Endothelial cell of umbilical vein (primary cell): ENCODE data around the gene HENMT1.

Experiments used
- TF ChIP-seq, protein P1 (sequence below), 2 donors: IDR thresholded peaks; 1 replicate in 1 of 2; 2 replicates in 1 of 2; pipeline ENCODE4 v1.5.1; 2011; ENCODE audit warnings: low read length in 2 of 2, mild to moderate bottlenecking in 2 of 2, moderate library complexity in 2 of 2, control low read depth in 1 of 2, inconsistent platforms in 1 of 2, low read depth in 1 of 2; ENCODE audit not compliant: insufficient read depth in 1 of 2; ENCODE audit errors: extremely low read depth in 1 of 2
- TF ChIP-seq, protein P2 (sequence below): IDR thresholded peaks from 2 replicates; pipeline ENCODE4 v1.6.1; 2011; ENCODE audit not compliant: insufficient read depth, insufficient read length

DNA sequence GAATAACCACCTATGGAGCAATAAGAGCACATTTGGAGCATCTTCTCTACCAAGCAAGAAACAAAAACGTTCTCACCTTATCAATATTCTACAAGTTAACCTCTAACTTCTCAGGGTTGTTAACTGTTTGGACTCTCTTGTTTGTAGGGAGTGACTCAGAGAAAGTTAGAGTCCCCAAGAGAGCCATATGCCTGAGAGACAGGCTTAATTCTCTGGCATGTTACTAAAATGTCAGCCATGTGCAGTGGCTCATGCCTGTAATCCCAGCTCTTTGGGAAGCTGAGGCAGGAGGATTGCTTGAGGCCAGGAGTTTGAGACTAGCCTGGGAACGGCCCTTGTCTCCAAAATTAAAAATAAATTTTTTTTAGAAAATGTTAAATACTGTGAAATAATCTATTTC lies 4.2 kb upstream of the HENMT1 start:
- TF ChIP-seq, protein P1, sequence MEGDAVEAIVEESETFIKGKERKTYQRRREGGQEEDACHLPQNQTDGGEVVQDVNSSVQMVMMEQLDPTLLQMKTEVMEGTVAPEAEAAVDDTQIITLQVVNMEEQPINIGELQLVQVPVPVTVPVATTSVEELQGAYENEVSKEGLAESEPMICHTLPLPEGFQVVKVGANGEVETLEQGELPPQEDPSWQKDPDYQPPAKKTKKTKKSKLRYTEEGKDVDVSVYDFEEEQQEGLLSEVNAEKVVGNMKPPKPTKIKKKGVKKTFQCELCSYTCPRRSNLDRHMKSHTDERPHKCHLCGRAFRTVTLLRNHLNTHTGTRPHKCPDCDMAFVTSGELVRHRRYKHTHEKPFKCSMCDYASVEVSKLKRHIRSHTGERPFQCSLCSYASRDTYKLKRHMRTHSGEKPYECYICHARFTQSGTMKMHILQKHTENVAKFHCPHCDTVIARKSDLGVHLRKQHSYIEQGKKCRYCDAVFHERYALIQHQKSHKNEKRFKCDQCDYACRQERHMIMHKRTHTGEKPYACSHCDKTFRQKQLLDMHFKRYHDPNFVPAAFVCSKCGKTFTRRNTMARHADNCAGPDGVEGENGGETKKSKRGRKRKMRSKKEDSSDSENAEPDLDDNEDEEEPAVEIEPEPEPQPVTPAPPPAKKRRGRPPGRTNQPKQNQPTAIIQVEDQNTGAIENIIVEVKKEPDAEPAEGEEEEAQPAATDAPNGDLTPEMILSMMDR (IDR thresholded peaks at IDR 0.05; ENCODE audit: extremely low read depth in 1 of 2, insufficient read depth in 1 of 2, low read depth in 1 of 2, low read length in 2 of 2), result no peak
- TF ChIP-seq, protein P2, sequence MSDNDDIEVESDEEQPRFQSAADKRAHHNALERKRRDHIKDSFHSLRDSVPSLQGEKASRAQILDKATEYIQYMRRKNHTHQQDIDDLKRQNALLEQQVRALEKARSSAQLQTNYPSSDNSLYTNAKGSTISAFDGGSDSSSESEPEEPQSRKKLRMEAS, result no peak
